GM12872 (cell line): ENCODE measurements around the gene ADAM19.

Source experiments
- CTCF ChIP-seq: IDR thresholded peaks from 3 replicates; pipeline ENCODE4 v1.5.1; 2011; ENCODE audit warnings: low read depth, mild to moderate bottlenecking, low read length, moderate library complexity; ENCODE audit not compliant: insufficient read depth

The ADAM19 gene

GRCh38 chr5:157556615-157557418, 18.8 kb downstream of the ADAM19 start:
- no peak for TF ChIP-seq CTCF

GRCh38 chr5:157555037-157555640, 20.4 kb downstream of the ADAM19 start:
- no peak for TF ChIP-seq CTCF

- no peak for TF ChIP-seq CTCF
These were observed 21.2 kb downstream of the ADAM19 start for GRCh38 chr5:157554179-157555036.

- TF ChIP-seq CTCF = no peak
These were observed 22.9 kb downstream of the ADAM19 start for GRCh38 chr5:157552650-157553049.

- no peak for TF ChIP-seq CTCF
These were observed 24.9 kb downstream of the ADAM19 start for GRCh38 chr5:157550663-157551062.

GRCh38 chr5:157549954-157550549, 25.5 kb downstream of the ADAM19 start:
- no peak for TF ChIP-seq CTCF

- no peak for TF ChIP-seq CTCF
These were observed 26.3 kb downstream of the ADAM19 start for GRCh38 chr5:157549283-157549629.
